Activated CD8-positive, alpha-beta T cell treated with anti-CD3 and anti-CD28 coated beads for 36 hours (primary cell): ENCODE measurements around the gene NSMF. TPM values are rescaled to one million over a fixed set of nuclear protein-coding genes. Genes with fewer than 3 reads are reported as not detected.

Source experiments
- ATAC-seq: fragments of 200-7000 bp; cut with Tn5 transposase; one replicate; pipeline ENCODE4 v1.10.0; 2021; ENCODE audit warnings: mild to moderate bottlenecking, moderate library complexity
- CTCF ChIA-PET: fragments of 350-600 bp; sonication (Branson Sonifier 250); formaldehyde crosslinking; loops from one replicate; lab custom pipeline; 2021; ENCODE audit warnings: antibody characterized with exemption; lab: Charles Lee
- POLR2A ChIA-PET: fragments of 350-600 bp; sonication (Branson Sonifier 250); formaldehyde crosslinking; loops from one replicate; lab custom pipeline; 2021; ENCODE audit warnings: antibody characterized with exemption; lab: Charles Lee
- DNase-seq: peaks from one replicate; pipeline ENCODE4 v3.0.0-alpha.2; 2020
- H3K27ac Mint-ChIP-seq: one replicate; pipeline ENCODE4 v1.8.0; 2021; ENCODE audit warnings: mild to moderate bottlenecking, mixed read lengths
- H3K27me3 Mint-ChIP-seq: one replicate; pipeline ENCODE4 v1.8.0; 2021; ENCODE audit warnings: mixed read lengths
- H3K36me3 Mint-ChIP-seq: one replicate; pipeline ENCODE4 v1.8.0; 2021; ENCODE audit warnings: low read depth, mixed read lengths
- H3K4me1 Mint-ChIP-seq: one replicate; pipeline ENCODE4 v1.8.0; 2021; ENCODE audit warnings: low read depth, mixed read lengths
- H3K4me3 Mint-ChIP-seq: one replicate; pipeline ENCODE4 v1.8.0; 2021; ENCODE audit warnings: mild to moderate bottlenecking, moderate library complexity, mixed read lengths
- H3K9me3 Mint-ChIP-seq: one replicate; pipeline ENCODE4 v1.8.0; 2021; ENCODE audit warnings: mixed read lengths
- CTCF ChIP-seq: fragments of 200-600 bp; IDR thresholded peaks from one replicate; pipeline ENCODE4 v1.8.0; 2022; ENCODE audit warnings: antibody characterized with exemption, mild to moderate bottlenecking
- intact Hi-C: fragments of 100-400 bp; cut with micrococcal nuclease; formaldehyde crosslinking; loops from one replicate; pipeline ENCODE4 v1.10.0; 2022
- total RNA-seq, 2 experiments: library from RNA; stranded (reverse); gene quantifications; one replicate each; pipeline ENCODE4 v1.2.3, GENCODE V29; 2021

The NSMF gene
- total RNA-seq, 2 experiments from 2014 or later, result 112 to 116 TPM

- CTCF ChIA-PET, result no interaction called here
- Mint-ChIP-seq H3K27me3 (no peaks in the 10 kb centered on the region), H3K9me3 (no peaks in the 10 kb centered on the region), H3K27ac (no peak overlapping the region), H3K4me3 (no peak overlapping the region), H3K4me1 (peaks cover 2% of the 10 kb centered on the region), H3K36me3 (no peaks in the 10 kb centered on the region)
- DNase-seq (no peak), ATAC-seq (no peak)
- intact Hi-C loops, result no loop called here
- no peak for TF ChIP-seq CTCF
- POLR2A ChIA-PET, result no interaction called here
Observed at GRCh38 chr9:137494550-137495351, 35.6 kb upstream of the NSMF start.

GRCh38 chr9:137494104-137494544 is 35.0 kb upstream of the NSMF start:
- DNase-seq, result no peak
- ChIA-PET CTCF (interaction anchor here (1.1 kb wide), 1 partner anchor 71 kb away, joined by 3 read pairs; the partner anchor contains the start of genes EXD3 and NOXA1), POLR2A (interaction anchor here (1.0 kb wide), 1 partner anchor 32 kb away, joined by 3 read pairs; no protein-coding TSS in a partner anchor)
- H3K27ac Mint-ChIP-seq, result no peak overlapping the region
- H3K9me3 Mint-ChIP-seq, result no peaks in the 10 kb centered on the region
- no peak overlapping the region for H3K4me3 Mint-ChIP-seq
- intact Hi-C loops, result no loop called here
- H3K4me1 Mint-ChIP-seq, result peaks cover 2% of the 10 kb centered on the region
- no peak for TF ChIP-seq CTCF
- no peak for ATAC-seq
- H3K27me3 Mint-ChIP-seq, result no peaks in the 10 kb centered on the region
- H3K36me3 Mint-ChIP-seq, result no peaks in the 10 kb centered on the region

GRCh38 chr9:137493364-137494103 is 34.4 kb upstream of the NSMF start:
- no peak overlapping the region for H3K4me3 Mint-ChIP-seq
- POLR2A ChIA-PET, result interaction anchor here (1.0 kb wide), 1 partner anchor 31 kb away, joined by 3 read pairs; no protein-coding TSS in a partner anchor
- H3K9me3 Mint-ChIP-seq, result no peaks in the 10 kb centered on the region
- ATAC-seq, result no peak
- DNase-seq, result no peak
- H3K27me3 Mint-ChIP-seq, result no peaks in the 10 kb centered on the region
- no peak overlapping the region for H3K27ac Mint-ChIP-seq
- CTCF ChIA-PET, result interaction anchor here (1.1 kb wide), 1 partner anchor 70 kb away, joined by 3 read pairs; the partner anchor contains the start of genes EXD3 and NOXA1
- peaks cover 2% of the 10 kb centered on the region for H3K4me1 Mint-ChIP-seq
- no peak for TF ChIP-seq CTCF
- intact Hi-C loops, result no loop called here
- no peaks in the 10 kb centered on the region for H3K36me3 Mint-ChIP-seq

GRCh38 chr9:137492464-137493363 is 33.6 kb upstream of the NSMF start:
- peaks cover 2% of the 10 kb centered on the region for H3K4me1 Mint-ChIP-seq
- ATAC-seq, result peak; percentile 87
- TF ChIP-seq CTCF, result no peak
- DNase-seq, result peak; percentile 53
- H3K27me3 Mint-ChIP-seq, result no peaks in the 10 kb centered on the region
- no peak overlapping the region for H3K27ac Mint-ChIP-seq
- no peak overlapping the region for H3K4me3 Mint-ChIP-seq
- intact Hi-C loops, result no loop called here
- H3K9me3 Mint-ChIP-seq, result no peaks in the 10 kb centered on the region
- CTCF ChIA-PET, result interaction anchor here (1.1 kb wide), 1 partner anchor 70 kb away, joined by 3 read pairs; the partner anchor contains the start of genes EXD3 and NOXA1
- POLR2A ChIA-PET, result interaction anchor here (1.2 to 1.3 kb wide), 2 partner anchors 23 to 98 kb away, joined by 3 to 4 read pairs; no protein-coding TSS in a partner anchor
- H3K36me3 Mint-ChIP-seq, result no peaks in the 10 kb centered on the region
